NCI-H1417 (cell line): ENCODE results near the gene ACOT13.
A peak's percentile ranks its signal among the peaks of the same experiment; 100 is the strongest.
"Not testable (repeated sequence)": the region's sequence is repeated elsewhere in the genome, so short reads cannot be mapped to it uniquely, and the experiment has no call there.

Experiments used
- DNase-seq, 3 experiments: peaks; one replicate each; lab custom pipeline; 2025; lab: John Stamatoyannopoulos, UW

The ACOT13 gene

DNA sequence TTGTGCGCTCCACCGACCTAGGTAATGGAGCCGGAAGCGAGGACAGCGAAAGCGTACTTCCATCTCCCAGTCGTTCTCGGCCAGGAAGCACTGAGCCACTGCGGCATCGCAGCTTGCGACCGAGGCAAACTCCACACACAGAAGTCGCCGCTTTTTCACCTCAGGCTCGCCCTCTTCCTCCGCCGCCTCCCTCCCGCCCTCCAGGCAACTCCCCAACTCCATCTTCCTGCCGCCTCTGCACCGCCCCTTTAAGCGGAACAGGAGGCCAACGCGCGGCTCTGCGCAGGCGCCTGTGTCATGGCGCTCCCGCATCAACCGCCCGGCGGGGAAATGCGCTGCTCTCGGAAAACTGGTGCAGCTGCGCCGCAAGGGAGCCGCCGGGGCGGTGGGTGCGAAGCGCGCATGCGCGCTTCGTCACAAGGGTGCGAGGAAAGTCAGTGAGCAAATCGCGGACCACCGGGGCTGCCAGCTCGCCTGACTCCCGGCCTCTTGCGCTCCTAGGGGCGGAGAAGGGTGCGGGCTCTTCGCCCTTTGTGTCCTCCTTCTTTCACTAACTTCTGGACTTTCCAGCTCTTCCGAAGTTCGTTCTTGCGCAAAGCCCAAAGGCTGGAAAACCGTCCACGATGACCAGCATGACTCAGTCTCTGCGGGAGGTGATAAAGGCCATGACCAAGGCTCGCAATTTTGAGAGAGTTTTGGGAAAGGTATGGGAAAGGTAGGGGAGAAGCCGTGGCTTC, at the start of gene ACOT13, which contains the start of gene TDP2:
Gene ACOT13 (plus strand): TSS at position 437 of the 737 bp plus-strand sequence. CDS start 187 bp downstream, at position 624.
Gene TDP2 (minus strand): TSS at position 259 of the 737 bp plus-strand sequence. CDS start 37 bp downstream, at position 222.
- peak; percentile 97 to 98 (median 97) for DNase-seq

DNA sequence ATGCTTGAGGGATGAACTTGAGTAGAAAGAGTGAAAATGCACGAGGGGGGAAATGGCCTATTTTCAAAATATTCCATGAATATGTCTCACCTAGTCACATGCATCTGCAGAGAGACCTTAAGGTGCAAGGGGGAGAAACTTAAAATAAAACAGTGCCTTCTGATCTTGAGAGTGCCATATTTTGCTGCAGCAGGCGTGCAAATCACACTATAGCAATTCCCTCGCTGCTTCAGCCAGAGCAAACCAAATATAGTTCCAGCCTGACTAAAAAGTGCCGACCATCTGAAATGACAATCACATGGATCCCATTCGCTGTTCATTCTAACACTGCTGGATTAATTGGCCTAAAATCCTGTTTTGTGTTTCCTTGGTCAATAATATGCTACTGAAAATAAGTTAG, 47.2 kb upstream of the ACOT13 start:
- DNase-seq: no peak

DNA sequence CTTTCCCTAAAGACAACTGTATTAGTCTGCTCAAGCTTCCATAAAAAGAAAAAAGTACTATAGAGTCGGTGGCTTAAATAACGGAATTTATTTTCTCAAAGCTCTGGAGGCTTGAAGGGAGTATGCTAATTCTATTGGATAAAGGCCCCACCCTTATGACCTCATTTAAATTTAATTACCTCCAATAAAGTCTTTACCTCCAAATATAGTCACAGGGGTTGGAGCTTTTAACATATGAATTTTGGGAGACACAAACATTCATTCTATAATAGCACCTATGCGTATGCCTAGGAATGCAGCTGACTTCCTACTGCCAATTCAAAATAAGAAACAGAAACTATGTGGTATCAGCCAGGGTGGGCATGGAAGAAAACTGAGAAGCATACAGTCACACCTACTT, 46.2 kb upstream of the ACOT13 start:
- no peak for DNase-seq

DNA sequence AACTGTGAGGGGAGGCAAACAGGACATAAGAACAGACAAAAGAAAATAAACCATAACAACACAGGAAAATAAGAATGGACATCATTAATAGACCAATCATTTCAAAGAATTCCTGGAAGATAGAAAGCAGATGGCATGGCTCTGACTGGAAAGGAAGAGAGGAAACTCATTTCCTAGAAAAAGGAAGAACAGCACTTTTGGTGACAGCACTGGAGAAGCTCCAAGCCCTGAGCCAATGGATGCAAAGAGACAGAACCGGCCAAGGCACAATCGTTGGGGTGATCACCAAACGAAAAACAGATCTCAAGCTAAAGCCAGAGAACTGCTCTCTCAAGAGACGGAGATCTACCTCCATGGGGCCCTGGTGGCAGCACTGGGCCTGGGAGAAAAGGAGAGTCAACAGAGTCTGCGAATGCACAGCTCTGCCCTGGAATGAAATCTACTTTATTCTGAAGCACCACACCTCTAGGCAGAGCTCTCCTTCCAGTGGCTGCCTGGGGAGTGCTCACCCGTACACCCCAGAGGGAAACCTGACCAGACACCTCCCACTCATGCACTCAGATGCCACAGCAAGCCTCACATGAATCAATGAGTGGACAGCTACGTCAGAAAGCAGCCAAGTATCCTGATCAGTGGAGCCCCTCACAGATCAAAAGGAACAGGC, 45.1 kb upstream of the ACOT13 start:
- no peak for DNase-seq

DNA sequence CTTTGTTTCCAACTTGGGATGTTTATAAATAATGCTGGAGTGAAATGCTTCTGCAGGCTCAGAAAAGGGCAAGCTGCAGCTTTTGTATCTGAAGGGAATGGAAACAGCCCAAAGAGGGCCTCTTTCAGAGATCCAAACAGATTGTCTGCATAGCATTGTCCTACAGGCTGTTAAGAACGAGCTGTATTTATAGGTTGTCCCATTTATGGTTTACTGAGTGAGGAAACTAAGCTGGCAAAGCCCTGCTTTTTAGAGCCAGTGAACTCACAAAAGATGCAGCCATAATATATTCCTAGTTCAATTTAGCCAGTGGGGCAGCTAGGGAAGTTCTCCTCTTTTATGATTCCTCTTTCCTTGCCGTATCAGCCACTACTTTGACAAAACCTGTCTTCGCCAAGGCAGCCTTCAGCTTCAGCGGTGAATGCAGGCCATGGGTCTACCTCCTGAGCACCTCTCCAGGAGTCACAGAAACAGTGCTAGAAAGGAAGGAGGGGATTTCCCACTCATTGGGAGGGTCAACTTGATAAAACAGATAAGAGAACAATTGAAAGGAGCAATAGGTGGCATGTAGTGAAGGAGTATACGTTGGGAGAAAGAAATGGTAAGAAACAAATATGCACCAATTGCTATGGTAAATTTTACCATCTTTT, 35.9 kb upstream of the ACOT13 start:
- no peak for DNase-seq

DNA sequence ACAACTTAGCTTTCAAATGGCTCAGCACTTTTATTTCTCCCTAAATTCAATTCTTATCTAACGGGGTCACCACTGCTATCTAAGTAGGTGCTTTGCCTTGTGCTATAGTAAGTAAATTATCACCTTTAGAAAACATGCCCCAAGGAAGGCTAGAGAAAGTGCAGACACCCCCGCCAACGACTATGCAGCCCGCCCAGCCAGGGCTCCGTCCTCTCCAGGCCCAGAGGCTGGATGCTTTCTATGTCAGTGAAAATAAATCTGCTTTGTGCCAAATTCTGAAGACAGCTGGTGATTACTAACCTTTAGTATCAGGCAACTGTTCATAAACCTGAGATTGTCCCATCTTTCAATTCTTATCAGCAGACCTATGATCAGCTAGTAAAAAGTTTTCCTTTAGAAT, 35.2 kb upstream of the ACOT13 start:
- no peak for DNase-seq

DNA sequence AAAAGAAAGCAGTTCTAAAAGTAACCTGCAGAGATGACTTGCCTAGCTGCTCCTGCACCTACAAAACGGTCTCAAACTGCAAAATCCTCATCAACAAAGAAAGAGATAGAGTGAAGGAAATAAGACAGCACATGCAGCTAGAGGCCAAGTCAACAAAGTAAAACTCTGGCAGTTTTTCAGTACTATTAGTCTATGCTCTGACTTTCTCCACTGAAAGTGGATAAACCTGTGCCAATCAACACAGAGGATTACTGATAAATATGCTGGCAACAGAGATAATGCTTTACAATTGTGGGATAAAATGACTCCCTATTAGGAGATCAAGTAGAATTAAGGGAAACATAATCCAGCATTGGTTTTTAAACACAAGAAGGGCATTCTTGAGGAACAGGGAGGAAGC, 34.3 kb upstream of the ACOT13 start:
- DNase-seq: no peak

DNA sequence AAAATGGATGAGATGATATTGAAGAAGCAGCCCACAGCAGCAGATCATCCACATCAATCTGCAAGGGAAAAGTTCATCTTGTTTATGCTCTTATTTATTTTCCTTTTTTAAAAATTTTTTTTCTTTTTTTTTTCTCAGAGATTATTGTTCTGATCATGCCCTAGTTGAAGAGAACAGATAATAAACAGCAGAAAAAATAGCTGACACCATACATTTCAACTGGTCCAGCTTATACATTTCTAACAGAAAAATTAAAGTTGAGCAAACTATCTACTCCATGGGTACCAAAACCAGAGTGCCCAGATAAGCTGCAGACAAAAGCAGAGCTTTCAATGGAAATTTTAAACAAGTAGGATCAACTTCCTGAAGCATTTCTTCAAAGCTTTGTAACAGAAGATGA, 30.2 kb upstream of the ACOT13 start:
- no peak for DNase-seq

DNA sequence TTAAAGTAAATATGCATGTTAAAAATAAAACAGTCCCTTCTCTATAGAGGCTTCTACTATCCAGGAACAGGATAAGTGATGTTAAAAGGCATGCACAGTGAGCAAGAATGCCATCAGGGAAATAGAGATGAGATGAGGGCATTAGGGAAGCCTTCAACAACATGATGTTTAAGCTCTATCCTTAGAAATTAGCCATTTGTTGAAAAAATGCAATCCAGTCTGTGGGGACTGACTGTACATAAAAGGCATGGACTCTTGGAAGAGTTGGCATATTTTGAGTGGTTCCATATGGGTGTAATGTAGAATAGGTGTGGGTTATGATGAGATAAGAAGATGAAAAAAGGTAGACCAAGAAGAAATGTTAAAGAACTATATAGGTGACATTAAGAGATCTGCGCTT, 26.7 kb upstream of the ACOT13 start:
- no peak for DNase-seq

DNA sequence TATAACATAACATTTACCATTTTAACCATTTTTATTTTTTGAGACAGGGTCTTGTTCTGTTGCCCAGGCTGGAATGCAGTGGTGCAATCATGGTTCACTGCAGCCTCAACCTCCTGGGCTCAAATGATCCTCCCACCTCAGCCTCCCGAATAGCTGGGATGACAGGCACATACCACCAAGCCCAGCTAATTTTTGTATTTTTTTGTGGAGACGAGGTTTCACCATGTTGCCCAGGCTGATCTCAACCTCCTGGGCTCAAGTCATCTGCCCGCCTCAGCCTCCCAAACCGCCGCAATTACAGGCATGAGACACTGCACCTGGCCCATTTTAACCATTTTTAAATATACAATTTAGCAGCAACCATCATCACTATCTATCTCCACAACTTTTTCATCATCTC, 26.2 kb upstream of the ACOT13 start:
- DNase-seq: not testable (repeated sequence)

DNA sequence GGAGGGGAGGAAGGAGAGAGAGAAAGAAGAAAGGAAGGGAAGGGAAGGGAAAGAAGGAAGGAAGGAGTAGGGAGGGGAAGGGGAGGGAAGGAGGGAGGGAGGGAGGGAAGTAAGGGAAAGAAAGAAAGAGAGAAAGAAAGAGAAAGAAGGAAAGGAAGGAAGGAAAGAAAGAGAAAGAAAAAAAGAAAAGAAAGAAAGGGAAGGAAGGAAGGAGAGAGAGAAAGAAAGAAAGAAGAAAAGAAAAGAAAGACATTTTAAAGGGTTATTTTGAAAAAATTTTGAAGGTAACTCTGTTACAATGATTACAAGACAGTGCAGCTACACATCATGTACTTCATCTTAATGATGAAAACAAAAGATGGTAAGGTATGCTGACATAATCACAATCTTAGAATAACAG, 24.8 kb upstream of the ACOT13 start:
- no peak for DNase-seq

DNA sequence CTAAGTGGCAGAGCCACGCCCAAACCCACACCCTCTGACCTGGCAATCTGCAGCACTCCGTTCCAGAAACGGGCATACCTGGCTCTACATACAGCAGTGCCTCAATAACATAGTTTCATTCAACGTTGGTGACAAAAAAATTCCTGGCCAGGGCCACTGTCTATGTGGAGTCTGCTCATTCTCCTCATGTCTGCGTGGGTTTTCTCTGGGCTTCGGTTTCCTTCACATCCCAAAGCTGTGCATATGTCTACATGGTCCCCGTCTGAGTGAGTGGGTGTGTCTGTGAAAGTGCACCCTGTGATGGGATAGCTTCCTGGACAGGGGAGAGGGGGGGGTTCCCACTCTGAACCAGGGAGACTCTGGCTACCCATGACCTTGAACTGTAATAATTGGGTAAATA, 23.0 kb upstream of the ACOT13 start:
- peak in 1 of 3 experiments; percentile 22 for DNase-seq

DNA sequence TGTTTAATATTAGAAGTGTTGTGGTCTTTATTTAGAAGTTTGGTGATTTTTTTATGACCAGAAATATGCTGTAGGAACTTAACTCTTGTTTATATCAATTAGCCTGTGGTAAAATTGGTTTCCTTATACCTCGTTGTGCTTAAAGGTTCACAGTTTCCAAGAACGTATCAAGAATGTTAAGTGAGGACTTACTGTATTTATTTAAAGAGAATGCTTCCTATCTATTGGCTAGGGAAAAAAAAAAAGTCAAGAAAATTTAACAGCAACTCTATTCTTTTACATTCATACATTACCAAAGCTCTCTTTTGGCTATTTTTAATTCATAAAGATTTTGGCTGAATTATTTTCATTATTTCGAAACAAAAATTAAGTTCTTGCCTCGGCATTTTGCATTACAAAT, 22.5 kb upstream of the ACOT13 start:
- DNase-seq: peak in 1 of 3 experiments; percentile 31

DNA sequence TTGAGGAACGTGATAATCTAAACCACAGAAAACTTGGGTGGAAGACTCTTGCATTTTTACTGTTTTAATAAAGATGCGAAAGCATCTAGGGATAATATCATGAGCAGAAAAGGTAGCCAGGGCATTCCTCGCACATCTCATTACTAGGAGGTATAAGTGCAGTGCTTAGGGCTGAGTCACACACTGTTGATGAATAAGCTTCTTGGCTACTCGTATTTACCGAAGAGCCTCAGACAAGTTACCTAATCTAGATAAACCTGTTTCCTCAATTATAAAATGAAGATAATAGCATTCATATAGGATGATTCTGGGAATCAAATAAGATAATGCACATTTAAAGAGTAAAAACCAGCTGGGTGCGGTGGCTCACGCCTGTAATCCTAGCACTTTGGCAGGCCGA, 20.1 kb upstream of the ACOT13 start:
- peak in 1 of 3 experiments; percentile 85 for DNase-seq

DNA sequence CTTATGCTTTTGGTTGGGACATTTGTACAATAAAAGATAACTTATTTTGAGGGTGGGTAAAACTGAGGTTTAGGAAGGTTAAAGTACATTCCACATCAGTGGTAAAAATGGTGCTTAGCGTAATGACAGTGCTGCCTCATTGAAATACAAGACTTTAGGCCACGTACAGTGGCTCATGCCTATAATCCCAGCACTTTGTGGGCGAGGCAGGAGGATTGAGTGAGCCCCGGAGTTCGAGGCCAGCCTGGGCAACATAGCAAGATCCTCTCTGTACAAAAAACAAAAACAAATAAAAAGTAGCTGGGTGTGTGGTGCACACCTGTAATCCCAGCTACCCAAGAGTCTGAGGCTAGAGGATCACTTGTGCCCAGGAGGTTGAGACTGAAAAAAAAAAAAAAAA, 18.6 kb upstream of the ACOT13 start:
- no peak for DNase-seq

DNA sequence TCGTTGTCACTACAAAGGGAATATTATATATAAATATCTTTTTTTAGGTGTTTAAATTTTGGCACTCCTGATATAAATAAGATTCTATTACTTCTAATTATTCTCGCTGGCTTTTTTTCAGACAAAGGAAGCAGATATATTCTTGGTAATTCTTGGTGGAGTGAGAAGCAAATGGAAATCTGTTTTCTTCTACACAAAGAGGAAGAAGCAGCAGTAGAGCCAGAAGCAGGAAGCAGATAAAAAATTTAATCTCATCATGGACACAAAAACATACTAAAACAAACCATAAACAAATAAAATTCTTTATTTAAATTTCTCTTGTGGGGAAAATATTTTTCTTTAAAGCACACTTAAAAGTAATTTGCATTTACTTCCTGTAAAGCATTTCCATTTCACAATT, 17.2 kb upstream of the ACOT13 start:
- DNase-seq: no peak

DNA sequence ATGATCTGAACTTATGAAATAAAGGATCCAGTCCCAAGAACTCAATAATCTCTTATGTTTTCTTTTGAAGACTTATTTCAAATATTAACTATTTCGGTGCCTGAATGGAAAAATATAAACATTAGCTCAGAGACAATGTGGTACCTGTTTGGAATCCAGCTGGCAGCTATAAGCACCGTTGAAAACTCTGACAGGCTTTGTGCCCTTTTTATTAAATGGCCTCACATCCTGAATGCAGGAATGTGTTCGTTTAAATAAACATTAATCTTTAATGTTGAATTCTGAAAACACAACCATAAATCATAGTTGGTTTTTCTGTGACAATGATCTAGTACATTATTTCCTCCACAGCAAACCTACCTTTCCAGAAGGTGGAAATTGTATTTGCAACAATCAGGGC, 16.5 kb upstream of the ACOT13 start:
- no peak for DNase-seq

DNA sequence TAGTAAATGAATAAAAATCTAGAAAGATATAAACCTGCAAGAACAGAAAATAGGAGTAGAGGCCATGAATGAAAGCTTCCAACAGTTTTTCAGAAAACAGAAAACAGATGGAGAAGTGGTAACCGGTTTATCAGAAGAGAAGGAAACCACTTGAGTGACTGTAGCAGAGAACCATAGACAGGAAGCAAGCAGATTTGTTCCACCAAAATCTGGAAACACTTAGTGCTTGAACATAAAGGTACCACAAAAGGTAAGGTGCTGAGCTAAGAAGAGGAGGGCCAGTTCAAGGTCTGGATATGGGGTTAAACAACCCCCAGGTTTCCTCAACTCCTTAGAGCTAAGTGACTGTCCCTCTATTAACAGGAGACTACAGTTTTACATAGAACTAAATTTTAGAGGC, 11.7 kb upstream of the ACOT13 start:
- DNase-seq: no peak

DNA sequence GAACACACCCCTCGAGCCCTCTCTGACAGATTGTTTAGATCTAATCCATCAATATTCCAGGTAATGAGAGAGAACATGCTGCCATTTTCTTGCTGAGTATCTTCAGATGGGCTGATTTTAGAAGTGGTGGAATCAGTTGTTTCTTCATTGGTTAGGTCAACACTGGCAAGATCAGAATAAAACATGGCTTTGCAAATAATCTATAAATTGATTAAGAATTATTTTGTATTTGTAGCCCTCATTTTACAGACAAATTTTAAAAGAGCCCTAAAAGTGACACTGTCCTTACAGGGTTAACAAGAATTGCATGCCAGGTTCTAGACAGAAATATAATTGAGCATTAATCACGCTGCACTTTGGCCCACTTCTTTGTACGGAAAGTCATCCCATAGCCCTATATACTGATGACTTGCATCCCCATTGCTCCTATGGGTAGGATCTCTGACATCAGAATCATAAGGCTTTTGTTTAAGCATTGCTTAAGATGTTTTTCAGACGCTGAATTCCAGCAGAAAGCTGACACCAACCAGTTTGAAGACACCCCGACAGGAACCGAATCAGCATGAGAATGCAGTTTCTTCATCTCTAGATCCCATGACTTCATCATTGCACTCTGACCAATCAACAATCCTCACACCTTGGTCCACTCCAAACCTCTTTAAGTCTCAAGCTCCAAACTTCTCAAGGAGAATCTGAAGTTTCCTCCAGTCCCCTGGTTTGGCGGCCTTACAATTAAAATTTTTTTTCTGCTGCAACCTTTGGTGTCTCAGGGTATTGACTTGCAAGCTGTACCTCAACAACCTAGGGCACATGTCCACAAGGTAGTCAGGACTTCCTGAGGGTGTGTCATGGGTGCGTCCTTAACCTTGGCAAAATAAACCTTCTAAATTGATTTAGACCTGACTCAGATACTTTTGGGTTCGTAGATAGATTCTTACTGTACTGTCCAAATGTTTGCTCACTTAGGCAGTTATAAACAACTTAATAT, 8.0 kb upstream of the ACOT13 start:
- DNase-seq: no peak

DNA sequence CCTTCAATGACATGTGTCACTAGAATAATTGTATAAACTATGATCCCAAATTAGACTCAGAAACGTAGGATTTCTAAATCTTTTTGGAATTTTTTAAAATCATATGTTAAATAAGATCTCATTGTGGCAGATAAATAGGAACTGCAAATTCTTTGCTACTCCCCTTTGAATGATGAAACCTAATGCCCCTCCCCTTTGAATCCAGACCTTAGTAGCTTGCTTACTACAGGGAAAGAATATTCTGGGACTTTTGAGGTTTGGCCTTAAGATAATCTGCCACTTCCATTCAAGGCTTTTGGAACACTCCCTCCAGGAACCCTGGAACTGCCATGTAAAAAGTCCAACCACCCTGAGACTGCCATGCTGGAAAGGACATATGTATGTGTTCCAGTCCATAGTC, 7.3 kb upstream of the ACOT13 start:
- DNase-seq: no peak

DNA sequence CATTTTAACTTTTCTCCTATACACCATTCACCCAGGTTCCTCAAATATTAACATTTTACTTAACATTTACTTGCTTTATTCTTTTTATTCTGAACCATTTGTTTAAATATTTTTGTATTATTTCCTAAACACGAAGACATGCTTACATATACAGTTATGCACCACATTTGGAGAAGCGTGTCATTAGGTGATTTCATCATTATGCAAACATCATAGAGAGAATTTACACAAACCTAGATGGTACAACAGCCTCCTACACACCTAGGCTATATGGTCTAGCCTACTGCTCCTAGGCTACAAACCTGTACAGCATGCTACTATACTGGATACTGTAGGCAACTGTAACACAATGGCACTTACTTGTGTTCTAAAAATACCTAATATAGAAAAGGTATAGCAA, 6.8 kb upstream of the ACOT13 start:
- no peak for DNase-seq

DNA sequence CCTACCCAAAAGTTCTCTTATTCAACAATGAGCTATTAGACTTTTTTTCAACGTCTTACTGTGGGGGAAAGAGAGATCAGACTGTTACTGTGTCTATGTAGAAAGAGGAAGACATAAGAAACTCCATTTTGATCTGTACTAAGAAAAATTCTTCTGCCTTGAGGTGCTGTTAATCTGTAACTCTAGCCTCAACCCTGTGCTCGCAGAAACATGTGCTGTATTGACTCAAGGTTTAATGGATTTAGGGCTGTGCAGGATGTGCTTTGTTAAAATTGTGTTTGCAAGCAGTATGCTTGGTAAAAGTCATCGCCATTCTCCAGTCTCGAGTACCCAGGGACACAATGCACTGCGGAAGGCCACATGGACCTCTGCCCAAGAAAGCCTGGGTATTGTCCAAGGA, 5.1 kb upstream of the ACOT13 start:
- not testable (repeated sequence) for DNase-seq
